Stimulated activated CD8-positive, alpha-beta memory T cell treated with anti-CD3 and anti-CD28 coated beads, Interleukin-4, amount 100 ng/mL, for 1 hour (primary cell): ENCODE results near the gene SCAMP3.
"Not testable (repeated sequence)": the region's sequence is repeated elsewhere in the genome, so short reads cannot be mapped to it uniquely, and the experiment has no call there.

Experiments
- DNase-seq, 2 donors: peaks; one replicate each; pipeline ENCODE4 v3.0.0-alpha.2; 2020; ENCODE audit warnings: low read depth in 2 of 2, low spot score in 1 of 2

Gene SCAMP3

GRCh38 chr1:155232001-155232978 is 29.9 kb downstream of the SCAMP3 start:
- DNase-seq, result not testable (repeated sequence)

- not testable (repeated sequence) for DNase-seq
These were observed 30.9 kb downstream of the SCAMP3 start for GRCh38 chr1:155231302-155231701.

- DNase-seq, result no peak
These were observed 34.1 kb downstream of the SCAMP3 start for GRCh38 chr1:155228096-155228427.

GRCh38 chr1:155227261-155228095 is 34.7 kb downstream of the SCAMP3 start:
- peak; percentile 97 to 100 for DNase-seq

GRCh38 chr1:155226910-155227260 is 35.3 kb downstream of the SCAMP3 start:
- no peak for DNase-seq

GRCh38 chr1:155226188-155226909 is 35.8 kb downstream of the SCAMP3 start:
- peak; percentile 68 to 90 for DNase-seq

- DNase-seq, result not testable (repeated sequence)
These were observed 36.8 kb downstream of the SCAMP3 start for GRCh38 chr1:155225404-155225759.

DNA sequence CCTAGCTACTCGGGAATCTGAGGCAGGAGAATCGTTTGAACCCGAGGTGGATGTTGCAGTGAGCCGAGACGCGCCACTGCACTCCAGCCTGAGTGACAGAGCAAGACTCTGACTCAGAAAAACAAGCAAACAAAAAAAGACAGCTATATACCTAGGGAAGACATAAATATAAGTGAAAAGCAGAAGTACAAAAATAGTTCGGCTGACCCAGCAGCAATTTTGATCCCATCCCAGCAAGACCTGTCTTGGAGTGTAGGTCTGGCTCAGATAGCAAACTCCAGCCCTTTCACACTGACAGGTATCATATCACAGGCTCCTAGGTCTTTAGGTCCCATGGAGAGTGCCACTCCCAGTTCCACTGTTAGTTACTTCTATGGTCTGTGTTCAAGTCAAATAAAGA is 39.1 kb downstream of the SCAMP3 start:
- no peak for DNase-seq

- not testable (repeated sequence) for DNase-seq
These were observed 41.8 kb downstream of the SCAMP3 start for GRCh38 chr1:155220211-155220965.

DNA sequence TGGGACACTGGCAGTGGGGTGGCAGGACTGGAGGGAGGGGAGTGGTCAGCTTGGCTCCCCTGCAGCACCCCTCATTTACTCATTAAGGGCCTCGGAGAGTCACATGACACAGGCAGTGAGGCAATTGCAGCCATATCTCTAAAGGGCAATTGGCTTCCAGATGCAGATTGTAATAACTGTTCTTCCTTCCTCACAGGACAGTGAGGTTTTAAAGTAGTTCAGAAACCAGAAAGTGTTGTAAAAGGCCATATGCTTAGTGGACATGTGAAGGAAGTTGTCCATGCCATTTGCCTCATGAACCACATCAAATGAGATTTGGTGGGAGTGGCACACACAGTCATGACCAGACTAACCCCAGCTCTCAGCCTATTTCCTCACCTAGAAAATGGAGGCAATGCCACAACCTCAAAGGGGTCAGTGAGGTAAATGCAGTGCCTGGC is 42.5 kb downstream of the SCAMP3 start:
- no peak for DNase-seq

- DNase-seq, result no peak
These were observed 43.1 kb downstream of the SCAMP3 start for GRCh38 chr1:155218854-155219591.

- DNase-seq, result not testable (repeated sequence)
These were observed 47.5 kb downstream of the SCAMP3 start for GRCh38 chr1:155214702-155215101.

- DNase-seq, result not testable (repeated sequence)
These were observed 50.1 kb downstream of the SCAMP3 start for GRCh38 chr1:155212051-155212440.

- not testable (repeated sequence) for DNase-seq
These were observed 50.6 kb downstream of the SCAMP3 start for GRCh38 chr1:155211381-155212050.

GRCh38 chr1:155210314-155211104 is 51.7 kb downstream of the SCAMP3 start:
- DNase-seq, result no peak

DNA sequence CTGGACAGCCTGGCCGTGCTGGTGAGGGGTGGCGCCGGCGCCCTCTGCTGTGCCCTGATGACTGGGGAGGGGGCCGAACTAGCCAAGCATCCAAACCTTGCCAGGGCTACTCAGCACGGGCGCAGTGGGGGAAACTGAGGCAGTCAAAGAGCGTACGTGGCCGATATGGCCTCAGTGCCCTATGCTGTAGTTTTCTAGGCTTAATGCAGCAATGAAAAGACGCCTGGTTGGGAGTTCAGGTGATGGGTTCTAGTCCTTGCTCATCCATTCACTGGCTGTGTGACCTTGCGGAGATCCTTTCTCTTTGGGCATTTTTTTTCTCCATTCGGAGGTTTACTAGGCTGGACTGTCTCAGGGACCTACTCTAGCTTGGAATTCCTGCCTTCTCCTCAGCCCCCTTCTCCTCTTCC is 52.8 kb downstream of the SCAMP3 start:
- DNase-seq, result no peak

DNA sequence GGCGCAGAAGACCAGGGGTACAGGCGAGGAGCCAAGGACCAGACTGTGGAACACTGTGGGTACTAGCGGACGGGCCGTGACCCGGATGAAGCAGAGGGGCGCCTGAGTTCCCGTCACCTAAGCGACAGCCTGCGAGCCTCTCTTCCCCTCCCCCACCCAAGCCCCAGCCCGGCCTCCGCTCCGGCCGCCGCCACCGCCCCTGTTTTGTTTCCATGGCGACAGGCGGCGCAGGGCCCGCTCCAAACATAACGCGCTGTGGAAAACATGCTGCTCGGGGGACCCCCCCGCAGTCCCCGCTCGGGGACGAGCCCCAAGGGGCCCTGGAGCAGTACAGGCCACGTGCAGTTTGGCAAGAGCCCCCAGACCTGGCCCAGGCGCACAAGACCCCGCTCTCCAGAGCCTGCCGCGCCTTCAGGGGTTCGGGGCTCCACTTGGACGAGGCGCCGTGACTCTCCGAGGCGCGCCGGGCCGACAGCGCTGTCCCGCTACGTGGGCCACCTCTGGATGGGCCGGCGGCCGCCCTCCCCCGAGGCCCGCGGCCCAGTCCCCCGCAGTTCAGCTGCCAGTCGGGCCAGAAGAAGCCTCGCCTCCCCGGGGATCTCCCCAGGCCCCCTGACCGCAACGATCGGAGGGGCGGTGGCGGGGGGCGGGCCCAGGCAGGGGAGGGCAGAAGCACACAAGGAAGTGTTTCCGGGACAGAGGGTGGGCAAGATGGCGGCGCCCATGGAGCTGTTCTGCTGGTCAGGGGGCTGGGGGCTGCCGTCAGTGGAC is 53.4 kb downstream of the SCAMP3 start, which contains the start of gene MTX1:
TSS of gene MTX1 (plus strand) at position 155 of the 771 bp plus-strand sequence. CDS start at position 265, 110 bp downstream.
- peak; percentile 80 to 81 for DNase-seq
